ENCODE measurements around the gene SCEL. TPM values are rescaled to one million over a fixed set of nuclear protein-coding genes. Genes with fewer than 3 reads are reported as not detected.

SCEL gene
- total RNA-seq, 5 donors from 2014 or later (not counting 1 experiment from before 2014, with no cell fraction given) = 0.09 TPM; not detected in 3

DNA sequence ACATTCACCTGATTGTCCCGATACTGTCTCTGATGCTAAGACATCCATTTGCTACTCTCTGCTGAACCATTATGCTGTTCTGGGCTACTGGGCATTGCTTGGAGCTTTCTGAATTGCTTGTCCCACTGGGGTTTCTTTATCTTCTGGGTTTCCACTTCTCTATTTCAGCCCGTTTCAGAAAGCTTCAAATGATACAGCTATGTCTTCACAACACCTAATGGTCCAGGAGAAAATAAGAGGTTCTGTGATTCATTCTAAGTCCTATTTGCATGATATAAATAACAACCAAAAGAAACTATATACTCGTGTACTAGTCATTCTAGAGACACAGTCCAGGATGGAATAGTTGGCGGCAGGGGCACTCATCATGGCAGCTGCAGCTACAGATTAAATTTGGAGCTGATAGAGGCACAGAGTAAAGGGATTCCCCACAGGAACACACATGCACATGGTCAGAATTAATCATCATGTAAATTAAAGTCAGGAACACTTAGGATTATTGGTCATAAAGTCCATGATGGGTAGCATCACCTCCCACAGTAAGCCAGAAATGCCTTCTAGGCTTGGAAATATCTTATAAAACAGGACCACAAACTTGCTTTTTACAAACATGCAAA lies 33.3 kb upstream of the SCEL start:
- ChIA-PET POLR2A (no interaction called here), CTCF (interaction anchor here (0.8 to 1.5 kb wide), 2 partner anchors 9 to 13 kb away, joined by 3 read pairs; no protein-coding TSS in a partner anchor)
- Histone ChIP-seq H3K27me3 (replicated peaks in 1 of 2; ENCODE audit: control insufficient read depth in 2 of 2, extremely low read depth in 1 of 2, insufficient read depth in 2 of 2, low read length in 1 of 2) (peaks cover 0 to 2% of the 10 kb centered on the region in 2 experiments), H3K4me1 (ENCODE audit: control insufficient read depth in 1 of 2, extremely low read depth in 1 of 2, insufficient read depth in 2 of 2, low read length in 2 of 2) (no peaks in the 10 kb centered on the region), H3K9me3 (no peaks in the 10 kb centered on the region), H3K27ac (ENCODE audit: low read length) (no peak overlapping the region), H3K4me3 (ENCODE audit: control insufficient read depth in 1 of 2, extremely low read depth in 1 of 2, low read length in 1 of 2) (no peak overlapping the region), H3K36me3 (ENCODE audit: control insufficient read depth in 2 of 2, extremely low read depth in 1 of 2, insufficient read depth in 1 of 2, low read length in 1 of 2) (no peaks in the 10 kb centered on the region)
- 100% methylated on average over 1 of the region's 4 CpGs for WGBS (ENCODE audit: insufficient coverage)
- H3K4me3 Mint-ChIP-seq = no peak overlapping the region
- no peak for DNase-seq
- H3K27me3 Mint-ChIP-seq = no peaks in the 10 kb centered on the region
- no peak overlapping the region for H3K27ac Mint-ChIP-seq
- H3K9me3 Mint-ChIP-seq = no peaks in the 10 kb centered on the region
- H3K36me3 Mint-ChIP-seq = no peaks in the 10 kb centered on the region
- no peaks in the 10 kb centered on the region for H3K4me1 Mint-ChIP-seq
- ATAC-seq (replicated peaks in 1 of 4) = no peak

DNA sequence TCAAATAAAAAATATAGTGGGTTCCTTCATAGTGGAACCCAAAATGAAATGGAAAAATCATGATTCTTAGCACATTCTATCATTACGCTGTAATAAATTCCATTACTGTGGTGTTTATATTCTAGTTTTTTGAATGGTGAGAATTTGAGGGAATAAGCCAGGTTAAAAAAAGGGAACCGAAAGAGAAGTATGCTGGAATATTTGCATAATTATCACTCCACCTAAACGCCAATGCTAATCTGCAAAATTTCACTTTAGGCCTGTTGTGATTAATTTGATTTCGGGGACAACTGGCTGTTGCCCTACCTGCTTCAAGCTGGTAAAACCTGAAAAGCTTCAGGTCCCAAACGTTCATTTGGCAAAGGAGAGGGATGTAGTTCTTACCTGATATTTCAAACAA lies 32.1 kb upstream of the SCEL start:
- Histone ChIP-seq H3K4me1 (ENCODE audit: control insufficient read depth in 1 of 2, extremely low read depth in 1 of 2, insufficient read depth in 2 of 2, low read length in 2 of 2) (no peaks in the 10 kb centered on the region), H3K9me3 (no peaks in the 10 kb centered on the region), H3K4me3 (ENCODE audit: control insufficient read depth in 1 of 2, extremely low read depth in 1 of 2, low read length in 1 of 2) (no peak overlapping the region), H3K27ac (ENCODE audit: low read length) (no peak overlapping the region), H3K27me3 (replicated peaks in 1 of 2; ENCODE audit: control insufficient read depth in 2 of 2, extremely low read depth in 1 of 2, insufficient read depth in 2 of 2, low read length in 1 of 2) (peaks cover 0 to 2% of the 10 kb centered on the region in 2 experiments), H3K36me3 (ENCODE audit: control insufficient read depth in 2 of 2, extremely low read depth in 1 of 2, insufficient read depth in 1 of 2, low read length in 1 of 2) (no peaks in the 10 kb centered on the region)
- Mint-ChIP-seq H3K36me3 (no peaks in the 10 kb centered on the region), H3K4me3 (no peak overlapping the region), H3K27ac (no peak overlapping the region), H3K9me3 (no peaks in the 10 kb centered on the region), H3K4me1 (no peaks in the 10 kb centered on the region), H3K27me3 (peaks cover 5 to 9% of the 10 kb centered on the region in 2 donors)
- POLR2A ChIA-PET = no interaction called here
- DNase-seq (no peak), ATAC-seq (replicated peaks in 1 of 4) (no peak)
- CTCF ChIA-PET = interaction anchor here in 1 of 2 donors (0.8 to 1.5 kb wide), 2 partner anchors 15 to 245 kb away, joined by 3 read pairs; no protein-coding TSS in a partner anchor
- WGBS (ENCODE audit: insufficient coverage) = 52% methylated on average over 2 of the region's 5 CpGs

DNA sequence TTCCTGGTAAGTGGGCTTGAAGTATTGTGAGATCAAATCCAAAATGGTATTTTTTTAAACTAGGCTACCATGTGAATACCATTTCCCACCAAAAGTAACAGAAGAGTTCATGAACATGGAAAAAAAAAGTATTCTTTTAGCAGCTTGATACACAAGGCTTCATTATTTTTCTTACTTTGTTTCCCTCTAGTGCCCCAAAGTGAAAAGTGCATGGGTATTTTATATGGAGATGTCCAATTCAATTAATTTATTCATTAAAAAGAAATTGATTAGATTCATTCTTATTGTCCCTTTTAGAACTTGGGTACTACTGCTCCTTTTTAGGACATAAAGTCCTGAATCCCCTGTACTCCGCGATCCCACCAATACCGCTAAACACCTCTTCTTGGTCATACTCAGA lies 28.6 kb upstream of the SCEL start:
- H3K27ac ChIP-seq (ENCODE audit: low read length) = no peak overlapping the region
- H3K4me1 Mint-ChIP-seq = peaks cover 0 to 2% (median 0%) of the 10 kb centered on the region in 3 donors
- peaks cover 9% of the 10 kb centered on the region in 2 donors for H3K27me3 Mint-ChIP-seq
- POLR2A ChIA-PET = no interaction called here
- H3K4me3 ChIP-seq (ENCODE audit: control insufficient read depth in 1 of 2, extremely low read depth in 1 of 2, low read length in 1 of 2) = no peak overlapping the region
- CTCF ChIA-PET = no interaction called here
- no peak for DNase-seq
- no peaks in the 10 kb centered on the region for H3K9me3 ChIP-seq
- no peaks in the 10 kb centered on the region for H3K36me3 Mint-ChIP-seq
- no peaks in the 10 kb centered on the region for H3K9me3 Mint-ChIP-seq
- H3K36me3 ChIP-seq (ENCODE audit: control insufficient read depth in 2 of 2, extremely low read depth in 1 of 2, insufficient read depth in 1 of 2, low read length in 1 of 2) = no peaks in the 10 kb centered on the region
- no peak for ATAC-seq (replicated peaks in 1 of 4)
- no CpG with 5 or more reads among the region's 3 CpGs for WGBS (ENCODE audit: insufficient coverage)
- H3K4me3 Mint-ChIP-seq = no peak overlapping the region
- no peak overlapping the region for H3K27ac Mint-ChIP-seq
- no peaks in the 10 kb centered on the region for H3K27me3 ChIP-seq (replicated peaks in 1 of 2; ENCODE audit: control insufficient read depth in 2 of 2, extremely low read depth in 1 of 2, insufficient read depth in 2 of 2, low read length in 1 of 2)
- peaks cover 0 to 3% of the 10 kb centered on the region in 2 experiments for H3K4me1 ChIP-seq (ENCODE audit: control insufficient read depth in 1 of 2, extremely low read depth in 1 of 2, insufficient read depth in 2 of 2, low read length in 2 of 2)

DNA sequence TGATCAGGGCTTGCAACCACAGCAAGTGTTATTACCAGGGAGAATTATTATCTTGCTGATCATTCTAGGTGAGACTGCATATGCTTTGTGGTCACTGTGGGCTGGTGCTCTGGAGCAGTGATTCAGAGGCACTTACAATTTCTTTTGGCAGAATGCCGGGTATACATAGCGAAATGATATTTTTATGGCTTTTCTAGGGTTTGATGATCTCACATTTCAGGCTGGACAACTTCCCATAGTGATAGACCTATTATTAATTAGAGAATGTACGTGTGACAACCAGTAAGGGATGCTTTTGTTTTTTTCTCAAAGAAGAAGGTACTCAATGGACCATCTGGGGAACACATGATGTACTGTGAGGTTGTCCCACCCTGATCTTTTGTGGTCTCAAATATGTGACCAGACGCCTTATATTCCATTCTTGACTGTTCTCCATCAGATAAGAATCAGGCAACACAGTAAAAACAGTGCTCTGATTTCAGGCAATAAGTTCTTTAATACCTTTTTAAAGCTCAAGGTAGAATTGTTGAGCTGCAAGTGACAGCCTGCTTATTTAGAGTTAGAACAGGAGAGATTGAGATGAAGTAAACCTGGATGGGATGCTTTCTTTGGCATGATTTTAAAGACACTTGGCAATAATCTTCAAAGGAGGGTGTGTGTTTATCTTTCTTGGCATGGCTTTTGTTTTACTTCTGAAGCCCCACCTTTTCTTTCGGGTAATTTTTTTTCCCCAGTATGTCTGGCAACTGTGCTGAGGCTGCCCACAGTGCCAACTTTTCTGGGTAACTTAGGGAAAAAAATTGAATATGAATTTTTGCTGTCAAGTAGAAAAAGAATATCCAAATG lies 27.4 kb upstream of the SCEL start:
- Histone ChIP-seq H3K4me1 (ENCODE audit: control insufficient read depth in 1 of 2, extremely low read depth in 1 of 2, insufficient read depth in 2 of 2, low read length in 2 of 2) (peaks cover 0 to 3% of the 10 kb centered on the region in 2 experiments), H3K27me3 (replicated peaks in 1 of 2; ENCODE audit: control insufficient read depth in 2 of 2, extremely low read depth in 1 of 2, insufficient read depth in 2 of 2, low read length in 1 of 2) (no peaks in the 10 kb centered on the region), H3K4me3 (ENCODE audit: control insufficient read depth in 1 of 2, extremely low read depth in 1 of 2, low read length in 1 of 2) (no peak overlapping the region), H3K9me3 (no peaks in the 10 kb centered on the region), H3K27ac (ENCODE audit: low read length) (no peak overlapping the region), H3K36me3 (ENCODE audit: control insufficient read depth in 2 of 2, extremely low read depth in 1 of 2, insufficient read depth in 1 of 2, low read length in 1 of 2) (no peaks in the 10 kb centered on the region)
- CTCF ChIA-PET = no interaction called here
- H3K27me3 Mint-ChIP-seq = peaks cover 9% of the 10 kb centered on the region in 2 donors
- no peak overlapping the region for H3K4me3 Mint-ChIP-seq
- no peaks in the 10 kb centered on the region for H3K36me3 Mint-ChIP-seq
- no CpG with 5 or more reads among the region's 5 CpGs for WGBS (ENCODE audit: insufficient coverage)
- H3K27ac Mint-ChIP-seq = no peak overlapping the region
- ATAC-seq (replicated peaks in 1 of 4) (no peak), DNase-seq (no peak)
- H3K4me1 Mint-ChIP-seq = peaks cover 0 to 2% (median 0%) of the 10 kb centered on the region in 3 donors
- POLR2A ChIA-PET = no interaction called here
- H3K9me3 Mint-ChIP-seq = no peaks in the 10 kb centered on the region

DNA sequence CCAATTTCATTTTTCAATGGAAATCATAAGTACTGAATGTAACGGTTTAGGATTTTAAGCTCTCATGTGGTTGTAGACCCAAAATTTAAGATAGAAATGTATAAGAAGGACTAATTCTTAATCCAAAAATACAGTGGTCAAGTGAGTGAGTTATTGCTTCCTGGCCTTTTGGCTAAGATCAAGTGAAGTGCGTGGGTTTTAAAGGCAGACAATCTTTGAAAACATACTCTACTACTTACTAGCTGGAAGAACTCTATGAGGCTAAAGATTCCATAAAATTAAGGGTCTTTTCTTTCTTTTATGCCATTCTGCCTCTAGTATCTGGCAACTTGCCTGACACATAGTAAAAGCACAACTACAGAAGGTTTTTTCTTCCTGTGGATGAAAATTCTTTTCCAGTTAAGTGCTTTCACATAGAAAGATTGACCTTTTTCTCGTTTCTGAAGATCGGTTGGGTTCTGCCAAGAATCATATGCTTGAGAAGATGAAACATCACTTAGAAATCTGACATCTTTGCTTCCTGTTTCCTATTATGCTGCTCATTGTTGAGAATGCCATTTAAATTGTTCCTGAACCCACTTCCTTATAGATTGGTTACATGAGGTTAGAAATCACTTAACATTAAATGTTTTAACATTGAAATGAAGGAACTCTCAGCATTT lies 26.4 kb upstream of the SCEL start:
- Mint-ChIP-seq H3K27me3 (peaks cover 9% of the 10 kb centered on the region in 2 donors), H3K27ac (peak overlapping the region in 1 of 2 donors; percentile 39), H3K36me3 (no peaks in the 10 kb centered on the region), H3K4me3 (no peak overlapping the region), H3K4me1 (peaks cover 0 to 4% (median 2%) of the 10 kb centered on the region in 3 donors), H3K9me3 (no peaks in the 10 kb centered on the region)
- no CpG with 5 or more reads among the region's 4 CpGs for WGBS (ENCODE audit: insufficient coverage)
- Histone ChIP-seq H3K4me3 (ENCODE audit: control insufficient read depth in 1 of 2, extremely low read depth in 1 of 2, low read length in 1 of 2) (no peak overlapping the region), H3K4me1 (ENCODE audit: control insufficient read depth in 1 of 2, extremely low read depth in 1 of 2, insufficient read depth in 2 of 2, low read length in 2 of 2) (peaks cover 0 to 3% of the 10 kb centered on the region in 2 experiments), H3K36me3 (ENCODE audit: control insufficient read depth in 2 of 2, extremely low read depth in 1 of 2, insufficient read depth in 1 of 2, low read length in 1 of 2) (no peaks in the 10 kb centered on the region), H3K27me3 (replicated peaks in 1 of 2; ENCODE audit: control insufficient read depth in 2 of 2, extremely low read depth in 1 of 2, insufficient read depth in 2 of 2, low read length in 1 of 2) (no peaks in the 10 kb centered on the region), H3K9me3 (no peaks in the 10 kb centered on the region), H3K27ac (ENCODE audit: low read length) (no peak overlapping the region)
- ChIA-PET CTCF (interaction anchor here in 1 of 2 donors (0.6 kb wide), 1 partner anchor 838 kb away, joined by 3 read pairs; no protein-coding TSS in a partner anchor), POLR2A (no interaction called here)
- ATAC-seq (replicated peaks in 1 of 4) = no peak
- no peak for DNase-seq

DNA sequence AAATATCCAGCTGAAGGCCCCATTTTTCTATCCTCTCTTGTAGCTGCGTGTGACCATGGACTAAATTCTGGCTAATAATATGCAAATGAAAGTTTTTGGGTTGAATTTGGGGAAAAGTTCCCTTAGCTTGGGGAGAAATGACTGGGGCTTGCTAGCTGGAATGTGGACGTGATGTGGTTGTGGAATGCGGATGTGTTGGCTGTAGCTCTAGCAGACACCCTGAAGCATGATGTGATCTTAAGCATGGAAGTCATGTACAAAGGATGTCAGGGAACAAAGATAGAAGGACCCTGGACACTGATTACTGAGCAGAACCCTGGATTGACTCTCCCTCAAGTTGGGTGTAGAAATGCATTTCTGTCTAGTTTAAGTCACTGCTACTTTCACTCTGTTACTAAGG lies 25.4 kb upstream of the SCEL start:
- Mint-ChIP-seq H3K27me3 (peaks cover 9% of the 10 kb centered on the region in 2 donors), H3K36me3 (no peaks in the 10 kb centered on the region), H3K4me3 (no peak overlapping the region), H3K9me3 (no peaks in the 10 kb centered on the region), H3K4me1 (peaks cover 0 to 8% (median 2%) of the 10 kb centered on the region in 3 donors), H3K27ac (no peak overlapping the region)
- no peaks in the 10 kb centered on the region for H3K9me3 ChIP-seq
- no peak overlapping the region for H3K27ac ChIP-seq (ENCODE audit: low read length)
- no peaks in the 10 kb centered on the region for H3K36me3 ChIP-seq (ENCODE audit: control insufficient read depth in 2 of 2, extremely low read depth in 1 of 2, insufficient read depth in 1 of 2, low read length in 1 of 2)
- H3K4me1 ChIP-seq (ENCODE audit: control insufficient read depth in 1 of 2, extremely low read depth in 1 of 2, insufficient read depth in 2 of 2, low read length in 2 of 2) = peaks cover 0 to 3% of the 10 kb centered on the region in 2 experiments
- H3K27me3 ChIP-seq (replicated peaks in 1 of 2; ENCODE audit: control insufficient read depth in 2 of 2, extremely low read depth in 1 of 2, insufficient read depth in 2 of 2, low read length in 1 of 2) = no peaks in the 10 kb centered on the region
- DNase-seq = no peak
- POLR2A ChIA-PET = no interaction called here
- ATAC-seq (replicated peaks in 1 of 4) = no peak
- WGBS (ENCODE audit: insufficient coverage) = 100% methylated on average over 2 of the region's 3 CpGs
- CTCF ChIA-PET = interaction anchor here in 1 of 2 donors (1.6 kb wide), 1 partner anchor 8 kb away, joined by 3 read pairs; no protein-coding TSS in a partner anchor
- H3K4me3 ChIP-seq (ENCODE audit: control insufficient read depth in 1 of 2, extremely low read depth in 1 of 2, low read length in 1 of 2) = no peak overlapping the region
